Liver (tissue), 9 donors: Measurements from ENCODE around the gene GLOD4. TPM values are rescaled to one million over a fixed set of nuclear protein-coding genes. Genes with fewer than 3 reads are reported as not detected.

Experiments used
- DNase-seq: peaks from one replicate; pipeline ENCODE4 v3.0.0-alpha.2; 2017; ENCODE audit warnings: low spot score
- H3K27ac ChIP-seq, 2 donors: one replicate each; pipeline ENCODE4 v1.7.0; 2013; ENCODE audit warnings: inconsistent platforms in 2 of 2, low read length in 2 of 2, control low read depth in 1 of 2, low read depth in 1 of 2, mild to moderate bottlenecking in 1 of 2
- H3K27me3 ChIP-seq, 4 donors: one replicate each; pipeline versions ENCODE4 v1.6.1 to v1.7.0; 2013; ENCODE audit warnings: low read length in 3 of 4, inconsistent platforms in 1 of 4, mild to moderate bottlenecking in 1 of 4, moderate library complexity in 1 of 4; ENCODE audit not compliant: control insufficient read depth in 4 of 4, insufficient read depth in 4 of 4
- H3K36me3 ChIP-seq, 4 donors: one replicate each; pipeline versions ENCODE4 v1.6.1 to v1.7.0; 2013; ENCODE audit warnings: low read length in 3 of 4, mild to moderate bottlenecking in 3 of 4, low read depth in 1 of 4, moderate library complexity in 1 of 4; ENCODE audit not compliant: control insufficient read depth in 4 of 4, insufficient read depth in 3 of 4
- H3K4me1 ChIP-seq, 4 donors: one replicate each; pipeline versions ENCODE4 v1.6.1 to v1.7.0; 2013; ENCODE audit warnings: low read length in 3 of 4, mild to moderate bottlenecking in 3 of 4, moderate library complexity in 1 of 4; ENCODE audit not compliant: control insufficient read depth in 4 of 4, insufficient read depth in 4 of 4
- H3K4me3 ChIP-seq, 3 donors: one replicate each; pipeline versions ENCODE4 v1.6.1 to v1.7.0; 2013; ENCODE audit warnings: low read length in 3 of 3, control low read depth in 1 of 3, low read depth in 1 of 3, mild to moderate bottlenecking in 1 of 3
- H3K9ac ChIP-seq, 2 donors: one replicate each; pipeline ENCODE4 v1.7.0; 2013; ENCODE audit warnings: low read length in 2 of 2, mild to moderate bottlenecking in 2 of 2, moderate library complexity in 2 of 2, control low read depth in 1 of 2, low read depth in 1 of 2
- H3K9me3 ChIP-seq, 4 donors: one replicate each; pipeline versions ENCODE4 v1.6.1 to v1.7.0; 2013; ENCODE audit warnings: low read length in 3 of 4; ENCODE audit not compliant: control insufficient read depth in 4 of 4
- ATF3 ChIP-seq: IDR thresholded peaks from 2 replicates; pipeline ENCODE4 v1.6.1; 2016; ENCODE audit warnings: antibody characterized with exemption
- CTCF ChIP-seq: fragments of 150-350 bp; IDR thresholded peaks from 2 replicates; pipeline ENCODE4 v1.5.1; 2017; ENCODE audit warnings: improper control_type of control experiment, low read depth, low read length; ENCODE audit not compliant: missing input control
- EGR1 ChIP-seq, 2 donors: IDR thresholded peaks; 2 replicates each; pipeline ENCODE4 v1.6.1; 2016 to 2018; ENCODE audit warnings: antibody characterized with exemption in 2 of 2, low read depth in 2 of 2
- FOXA1 ChIP-seq: IDR thresholded peaks from 2 replicates; pipeline ENCODE4 v1.6.1; 2016; ENCODE audit warnings: antibody characterized with exemption
- GABPA ChIP-seq, 2 donors: IDR thresholded peaks in 1 of 2; conservative IDR thresholded peaks in 1 of 2; 2 replicates each; pipeline ENCODE4 v1.6.1; 2016; ENCODE audit warnings: antibody characterized with exemption in 2 of 2, mild to moderate bottlenecking in 1 of 2, moderate library complexity in 1 of 2
- HNF4G ChIP-seq: IDR thresholded peaks from 2 replicates; pipeline ENCODE4 v1.6.1; 2016; ENCODE audit warnings: antibody characterized with exemption
- JUND ChIP-seq, 2 donors: IDR thresholded peaks; 2 replicates each; pipeline ENCODE4 v1.6.1; 2016; ENCODE audit warnings: antibody characterized with exemption in 2 of 2
- MAX ChIP-seq: IDR thresholded peaks from 2 replicates; pipeline ENCODE4 v1.6.1; 2016; ENCODE audit warnings: antibody characterized with exemption
- NR2F2 ChIP-seq: IDR thresholded peaks from 2 replicates; pipeline ENCODE4 v1.6.1; 2016; ENCODE audit warnings: antibody characterized with exemption
- RAD21 ChIP-seq, 2 donors: IDR thresholded peaks; 2 replicates each; pipeline ENCODE4 v1.6.1; 2016; ENCODE audit warnings: antibody characterized with exemption in 2 of 2, mild to moderate bottlenecking in 2 of 2
- REST ChIP-seq: IDR thresholded peaks from 2 replicates; pipeline ENCODE4 v1.6.1; 2016; ENCODE audit warnings: antibody characterized with exemption, mild to moderate bottlenecking
- RXRA ChIP-seq, 2 donors: IDR thresholded peaks; 2 replicates each; pipeline ENCODE4 v1.6.1; 2017 to 2018; ENCODE audit warnings: antibody characterized with exemption in 2 of 2, mild to moderate bottlenecking in 1 of 2
- SP1 ChIP-seq: IDR thresholded peaks from 2 replicates; pipeline ENCODE4 v1.6.1; 2018; ENCODE audit warnings: antibody characterized with exemption, mild to moderate bottlenecking
- TAF1 ChIP-seq: conservative IDR thresholded peaks from 2 replicates; pipeline ENCODE4 v1.6.1; 2016; ENCODE audit warnings: antibody characterized with exemption, mild to moderate bottlenecking
- YY1 ChIP-seq: IDR thresholded peaks from 2 replicates; pipeline ENCODE4 v1.6.1; 2016; ENCODE audit warnings: antibody characterized with exemption, mild to moderate bottlenecking
- ZBTB33 ChIP-seq: IDR thresholded peaks from 2 replicates; pipeline ENCODE4 v1.6.1; 2016; ENCODE audit warnings: antibody characterized with exemption
- WGBS: extraction: QIAGEN DNeasy Blood & Tissue Kit; methylation state at CpG from one replicate; pipeline ENCODE4 v1.1.7; 2013; 5-methylcytosine and 5-hydroxymethylcytosine counted together
- polyA plus RNA-seq, 2 donors: library from polyadenylated mRNA; stranded (reverse) in 1 of 2; unstranded in 1 of 2; fragments of 200-250 nt in 1 of 2; fragments of >200 nt in 1 of 2; fragmentation: Nextera tagmentation in 1 of 2; extraction: Ambion mirVana in 1 of 2; gene quantifications; one replicate each; pipeline versions ENCODE4 v1.2.1 to v1.2.3, GENCODE V29; 2013 to 2015
- total RNA-seq, 2 donors: library from RNA; depleted of rRNA; stranded (reverse); fragments of >200 nt; gene quantifications; one replicate each; pipeline ENCODE4 v1.2.3, GENCODE V29; 2014
- donor health status: healthy.
- donor health status: healthy.
- donor health status: healthy.
- donor health status: healthy.
- donor health status: healthy.

The GLOD4 gene
- total and polyA plus RNA-seq, 4 donors, result 26.1 to 50.5 (median 39.0) TPM

- Histone ChIP-seq H3K27ac (no peak overlapping the region), H3K4me3 (no peak overlapping the region), H3K36me3 (no peaks in the 10 kb centered on the region), H3K27me3 (no peaks in the 10 kb centered on the region), H3K9ac (no peak overlapping the region), H3K4me1 (peaks cover 0 to 7% (median 3%) of the 10 kb centered on the region in 4 donors), H3K9me3 (no peaks in the 10 kb centered on the region)
- no peak for TF ChIP-seq SP1
- TF ChIP-seq TAF1, result no peak
- no peak for TF ChIP-seq FOXA1
- no peak for TF ChIP-seq CTCF
- no peak for TF ChIP-seq NR2F2
- no peak for TF ChIP-seq RAD21 (IDR thresholded peaks at IDR 0.05)
- TF ChIP-seq GABPA (IDR thresholded peaks at IDR 0.05 in 1 of 2, conservative IDR thresholded peaks at IDR 0.05 in 1 of 2), result no peak
- TF ChIP-seq JUND (IDR thresholded peaks at IDR 0.05), result no peak
- TF ChIP-seq REST, result no peak
- no peak for TF ChIP-seq EGR1 (IDR thresholded peaks at IDR 0.05; ENCODE audit: low read depth in 2 of 2)
- TF ChIP-seq ZBTB33, result no peak
- TF ChIP-seq RXRA (IDR thresholded peaks at IDR 0.05), result no peak
- no peak for TF ChIP-seq MAX
- 79% methylated on average over 11 of the region's 11 CpGs for WGBS
- no peak for DNase-seq
Observed at GRCh38 chr17:798246-798645, 16.2 kb upstream of the GLOD4 start.

- peaks cover 0 to 7% (median 3%) of the 10 kb centered on the region in 4 donors for H3K4me1 ChIP-seq
- no peak overlapping the region for H3K9ac ChIP-seq
- TF ChIP-seq REST (no peak), HNF4G (no peak), YY1 (no peak), GABPA (IDR thresholded peaks at IDR 0.05 in 1 of 2, conservative IDR thresholded peaks at IDR 0.05 in 1 of 2) (no peak), TAF1 (no peak), SP1 (no peak), MAX (no peak), ATF3 (no peak), CTCF (no peak), NR2F2 (no peak)
- no peak for DNase-seq
- WGBS, result 93% methylated on average over 22 of the region's 22 CpGs
- peaks cover 0 to 2% (median under 1%) of the 10 kb centered on the region in 4 donors for H3K36me3 ChIP-seq
- no peak overlapping the region for H3K4me3 ChIP-seq
- no peak overlapping the region for H3K27ac ChIP-seq
- no peaks in the 10 kb centered on the region for H3K9me3 ChIP-seq
- H3K27me3 ChIP-seq, result no peaks in the 10 kb centered on the region
Observed at GRCh38 chr17:797236-797840, 15.3 kb upstream of the GLOD4 start.
